HG03196 (cell line): ENCODE data around the gene UBR3.
"Not testable (repeated sequence)": the region's sequence is repeated elsewhere in the genome, so short reads cannot be mapped to it uniquely, and the experiment has no call there.

Experiments
- ATAC-seq: cut with Tn5 transposase; IDR thresholded peaks from one replicate; pipeline ENCODE4 v1.9.1; 2021; ENCODE audit not compliant: unreplicated experiment

UBR3 gene

DNA sequence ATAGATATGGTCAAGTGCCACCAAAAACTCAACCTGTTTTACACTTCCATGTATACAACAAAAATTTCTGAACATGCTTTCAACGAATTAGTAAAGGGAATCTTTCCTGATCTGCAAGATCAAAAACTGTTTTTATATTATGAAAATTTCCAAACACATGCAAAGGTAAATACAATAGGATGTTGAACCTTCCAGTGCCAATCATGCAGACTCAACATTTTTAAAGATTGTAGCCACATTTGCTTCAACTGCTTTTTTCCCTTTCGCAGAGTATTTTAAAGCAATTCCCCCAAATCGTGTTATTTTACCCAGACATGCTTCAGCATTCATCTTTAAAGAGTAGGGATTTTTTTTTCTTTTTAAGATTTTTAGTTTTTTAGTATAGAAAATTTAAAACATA is 40.3 kb downstream of the UBR3 start:
- ATAC-seq = no peak

DNA sequence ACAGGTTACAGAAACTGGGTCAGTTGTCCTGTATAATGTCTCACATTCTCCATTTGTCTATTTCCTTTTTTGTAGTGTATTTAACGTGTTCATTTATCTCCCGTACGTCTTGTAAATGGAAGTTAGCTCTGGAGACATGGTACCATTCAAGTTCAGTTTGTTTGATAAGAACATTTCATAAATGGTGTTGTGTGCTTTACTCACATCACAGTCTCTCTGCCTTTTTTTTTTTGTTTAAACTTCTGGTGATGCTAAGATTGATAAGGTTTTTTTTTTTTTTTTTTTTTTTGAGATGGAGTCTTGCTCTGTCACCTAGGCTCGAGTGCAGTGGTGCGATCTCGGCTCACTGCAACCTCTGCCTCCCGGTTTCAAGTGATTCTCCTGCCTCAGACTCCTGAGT is 41.7 kb downstream of the UBR3 start:
- no peak for ATAC-seq

DNA sequence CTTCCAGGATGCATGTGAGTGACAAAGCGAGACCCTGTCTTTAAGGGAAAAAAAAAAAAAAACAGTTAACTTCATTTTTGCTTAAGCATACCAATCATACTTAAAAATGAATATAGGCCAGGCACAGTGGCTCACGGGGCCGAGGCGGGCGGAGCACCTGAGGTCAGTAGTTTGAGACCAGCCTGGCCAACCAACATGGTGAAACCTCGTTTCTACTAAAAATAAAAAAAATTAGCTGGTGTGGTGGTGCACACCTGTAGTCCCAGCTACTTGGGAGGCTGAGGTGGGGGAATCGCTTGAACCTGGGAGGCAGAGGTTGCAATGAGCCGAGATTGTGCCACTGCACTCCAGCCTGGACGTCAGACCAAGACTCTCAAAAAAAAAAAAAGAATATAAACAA is 44.1 kb downstream of the UBR3 start:
- ATAC-seq = not testable (repeated sequence)

DNA sequence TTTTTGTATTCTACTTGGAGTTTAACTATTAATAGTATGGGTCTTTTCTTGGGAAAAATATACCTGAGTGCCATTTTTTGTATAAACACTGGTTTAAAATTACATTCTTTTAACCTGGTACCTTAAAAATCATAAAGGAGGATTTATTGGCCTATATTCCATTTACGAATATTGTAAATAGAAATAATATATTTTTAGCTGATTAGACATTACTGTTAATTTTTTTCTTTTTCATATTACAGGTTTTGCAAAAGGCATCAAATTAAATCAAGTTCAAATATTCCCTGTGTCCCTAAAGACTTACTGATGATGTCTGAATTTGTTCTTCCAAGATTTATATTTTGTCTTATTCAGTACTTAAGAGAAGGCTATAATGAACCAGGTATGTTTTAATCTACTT is 44.7 kb downstream of the UBR3 start:
- ATAC-seq = no peak

DNA sequence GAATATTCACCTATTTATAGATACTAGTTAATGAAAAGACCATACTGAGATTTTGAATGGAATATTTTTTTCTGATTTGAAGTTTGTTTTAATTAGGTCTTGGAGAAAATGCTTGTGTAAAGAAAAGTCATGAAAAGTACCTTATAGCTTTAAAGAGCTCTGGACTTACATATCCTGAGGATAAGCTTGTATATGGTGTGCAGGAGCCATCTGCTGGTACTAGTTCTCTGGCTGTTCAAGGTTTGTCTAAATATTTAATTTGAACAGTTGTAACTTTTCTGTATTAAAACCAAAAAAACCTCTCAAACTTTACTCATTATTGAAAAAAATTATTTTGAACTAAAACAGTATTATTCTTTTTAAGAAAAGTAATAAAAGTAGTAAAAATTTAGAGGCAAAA is 50.1 kb downstream of the UBR3 start:
- ATAC-seq = no peak

DNA sequence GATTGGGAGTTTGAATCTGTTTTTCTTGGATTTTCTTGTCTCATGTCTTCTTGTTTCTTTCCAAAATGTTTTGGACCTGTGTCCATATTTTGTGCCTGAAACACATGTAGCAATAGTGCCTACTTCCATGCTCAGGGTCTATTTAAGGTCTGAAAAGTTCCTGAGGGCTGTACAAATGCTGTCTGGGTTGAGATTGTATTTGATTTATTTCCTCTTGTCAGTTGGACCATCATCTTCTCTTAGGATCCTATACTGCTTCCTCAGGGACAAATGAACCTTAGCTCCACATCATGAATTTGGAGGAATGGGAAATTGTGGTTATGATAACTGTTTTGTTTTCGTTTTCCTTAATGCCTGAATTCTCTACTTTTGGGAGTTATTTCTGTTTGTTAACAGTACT is 59.9 kb downstream of the UBR3 start:
- ATAC-seq = no peak

DNA sequence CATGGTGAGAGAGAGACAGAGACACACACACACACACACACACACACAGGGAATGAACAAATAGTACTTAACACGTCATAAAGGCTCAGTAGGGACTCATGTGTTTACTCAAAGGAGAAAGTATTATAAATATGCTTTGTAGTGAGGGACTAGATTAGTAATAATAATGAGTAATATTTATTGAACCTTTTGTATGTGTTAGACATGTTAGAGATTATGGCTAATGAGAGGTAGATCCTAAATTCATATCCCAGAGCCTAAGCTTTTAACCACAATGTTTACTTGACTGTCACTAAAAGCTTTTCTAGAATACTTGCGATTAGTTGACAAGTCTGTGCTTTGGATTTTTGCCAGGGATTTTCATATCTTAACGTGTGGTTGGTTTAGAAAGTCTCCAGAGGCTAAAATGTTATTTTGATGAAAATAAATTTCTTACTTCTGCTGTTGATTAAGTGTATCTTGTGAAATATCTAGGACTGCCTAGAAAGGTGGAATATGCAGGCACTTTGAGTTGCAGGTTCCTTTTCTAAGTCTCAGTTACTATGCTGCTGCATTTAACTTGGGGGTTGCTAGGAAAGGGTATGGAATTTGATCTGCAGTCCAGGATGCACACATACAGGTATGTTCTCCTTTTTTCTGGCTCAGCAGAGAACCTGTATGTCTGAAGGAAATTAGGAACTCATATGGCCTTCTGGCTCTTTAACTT is 64.5 kb downstream of the UBR3 start:
- ATAC-seq = no peak

DNA sequence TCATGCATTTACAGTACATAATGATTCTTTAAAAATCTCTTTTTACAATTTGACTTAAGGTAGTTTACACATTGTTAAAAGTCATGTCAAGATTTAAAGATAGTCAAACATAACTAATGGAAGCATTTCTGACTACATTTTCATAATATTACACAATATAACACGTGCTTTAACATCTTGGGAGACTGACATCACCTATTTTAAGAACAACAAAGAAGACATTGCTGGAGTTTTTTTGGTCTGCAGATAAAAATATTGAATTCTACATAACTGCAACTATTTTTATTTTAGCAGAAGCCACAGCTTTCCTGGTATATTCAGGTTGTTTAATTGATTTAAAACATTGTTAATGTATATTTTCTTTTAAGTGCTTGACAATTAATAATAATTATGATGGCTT is 65.7 kb downstream of the UBR3 start:
- ATAC-seq = no peak

DNA sequence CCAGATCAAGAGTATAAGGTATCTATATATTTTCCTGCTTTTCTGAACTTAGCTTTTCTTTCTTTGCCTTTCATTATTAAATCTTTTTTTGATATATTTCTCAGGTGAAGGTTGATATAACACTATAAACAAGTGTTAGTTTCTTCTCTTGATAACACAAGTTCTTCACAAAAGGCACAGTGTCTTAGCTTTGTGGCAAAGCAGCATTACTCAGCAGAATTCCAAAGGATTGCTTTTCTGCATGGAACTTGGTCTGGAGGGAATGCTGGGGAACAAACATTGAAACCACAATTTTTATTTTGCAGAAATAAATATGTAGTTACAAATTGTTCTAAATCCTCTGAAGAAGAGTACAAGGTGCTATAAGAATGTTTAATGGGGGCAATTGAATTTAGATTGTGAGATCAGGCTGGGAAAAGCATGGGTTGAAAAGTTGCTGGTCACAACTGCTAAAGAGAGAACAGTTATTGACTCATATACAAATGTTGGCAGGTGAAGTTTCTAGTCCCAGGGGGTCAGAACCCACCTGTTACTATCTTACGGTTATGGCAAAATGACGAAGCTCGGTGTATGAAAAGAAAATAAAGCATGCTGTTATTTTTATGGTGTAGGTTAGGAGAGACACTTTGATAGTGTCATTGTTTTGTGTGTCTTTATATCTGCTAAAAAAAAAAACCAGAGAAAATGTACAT is 68.2 kb downstream of the UBR3 start:
- ATAC-seq = no peak

DNA sequence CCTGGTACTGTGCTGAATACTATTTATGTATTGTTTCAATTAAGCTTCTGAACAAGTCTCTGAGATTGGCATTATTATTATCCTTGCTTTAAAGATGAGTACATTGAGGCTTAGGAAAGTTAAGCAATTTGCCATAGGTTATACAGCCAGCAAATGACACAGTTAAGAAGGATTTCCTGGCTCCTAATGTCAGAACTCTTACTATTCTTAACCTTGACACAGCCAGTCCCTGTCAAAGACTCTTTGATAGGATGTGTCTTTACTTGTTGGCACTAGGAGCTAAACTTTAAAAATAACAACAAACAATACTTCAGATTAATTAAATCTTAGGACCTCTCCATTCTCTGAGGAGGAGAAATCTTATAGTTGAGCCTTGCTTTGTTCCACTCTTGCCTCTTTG is 70.6 kb downstream of the UBR3 start:
- ATAC-seq = no peak

DNA sequence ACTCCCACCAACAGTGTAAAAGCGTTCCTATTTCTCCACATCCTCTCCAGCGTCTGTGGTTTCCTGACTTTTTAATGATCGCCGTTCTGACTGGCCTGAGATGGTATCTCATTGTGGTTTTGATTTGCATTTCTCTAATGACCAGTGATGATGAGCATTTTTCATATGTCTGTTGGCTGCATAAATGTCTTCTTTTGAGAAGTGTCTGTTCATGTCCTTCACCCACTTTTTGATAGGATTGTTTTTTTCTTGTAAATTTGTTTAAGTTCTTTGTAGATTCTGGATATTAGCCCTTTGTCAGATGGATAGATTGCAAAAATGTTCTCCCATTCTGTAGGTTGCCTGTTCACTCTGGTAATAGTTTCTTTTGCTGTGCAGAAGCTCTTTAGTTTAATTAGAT is 72.8 kb downstream of the UBR3 start:
- ATAC-seq = not testable (repeated sequence)

DNA sequence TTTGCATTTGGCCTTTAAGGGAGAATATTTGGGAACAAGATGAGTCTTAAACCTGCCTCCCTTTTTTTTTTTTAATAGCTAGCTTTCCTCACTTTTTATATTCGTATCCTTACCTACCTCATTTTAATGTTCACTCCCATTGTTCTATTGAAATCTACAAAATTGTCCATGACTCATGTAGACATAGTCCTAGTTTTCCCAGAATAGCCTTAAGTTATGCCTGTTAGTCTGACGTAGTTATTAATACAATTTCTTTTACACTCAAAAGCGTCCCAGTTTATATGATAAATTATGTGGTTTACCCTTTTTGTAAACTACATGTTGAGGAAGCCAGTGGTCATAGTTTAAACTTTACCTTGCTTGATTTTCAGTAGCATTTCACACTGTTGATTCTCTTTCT is 73.4 kb downstream of the UBR3 start:
- no peak for ATAC-seq

DNA sequence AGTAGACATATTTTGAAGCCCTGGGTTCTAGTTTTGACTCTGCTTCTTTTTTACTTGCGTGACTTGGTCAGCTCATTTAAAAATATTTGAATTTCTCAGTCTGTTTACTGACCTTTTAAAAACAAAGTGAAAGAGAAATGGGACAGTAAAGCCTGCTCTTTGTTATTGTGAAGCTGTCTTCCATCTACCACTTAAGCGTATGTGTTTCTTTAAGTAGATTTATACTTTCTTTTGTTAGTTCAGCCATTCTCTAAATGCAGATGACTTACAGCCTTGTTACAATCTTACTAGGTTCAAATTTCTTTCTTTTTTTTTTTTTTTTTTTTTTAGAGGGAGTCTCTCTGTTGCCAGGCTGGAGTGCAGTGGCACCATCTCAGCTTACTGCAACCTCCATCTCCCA is 79.5 kb downstream of the UBR3 start:
- ATAC-seq = no peak

DNA sequence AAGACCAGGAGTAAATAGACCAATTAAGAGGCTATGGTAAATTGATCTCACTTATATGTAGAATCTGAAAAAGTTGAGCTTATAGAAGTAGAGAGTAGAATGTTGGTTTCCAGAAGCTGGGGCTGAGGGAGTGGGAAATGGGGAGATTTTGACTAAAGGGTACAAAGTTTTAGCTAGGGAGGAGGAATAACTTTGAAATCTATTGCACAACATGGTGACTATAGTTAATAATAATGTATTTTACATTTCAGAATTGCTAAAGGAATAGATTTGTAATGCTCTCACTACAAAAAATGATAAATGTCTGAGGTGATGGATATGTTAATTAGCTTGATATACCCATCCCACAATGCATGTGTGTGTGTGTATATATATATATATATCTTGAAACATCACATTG is 82.1 kb downstream of the UBR3 start:
- no peak for ATAC-seq

DNA sequence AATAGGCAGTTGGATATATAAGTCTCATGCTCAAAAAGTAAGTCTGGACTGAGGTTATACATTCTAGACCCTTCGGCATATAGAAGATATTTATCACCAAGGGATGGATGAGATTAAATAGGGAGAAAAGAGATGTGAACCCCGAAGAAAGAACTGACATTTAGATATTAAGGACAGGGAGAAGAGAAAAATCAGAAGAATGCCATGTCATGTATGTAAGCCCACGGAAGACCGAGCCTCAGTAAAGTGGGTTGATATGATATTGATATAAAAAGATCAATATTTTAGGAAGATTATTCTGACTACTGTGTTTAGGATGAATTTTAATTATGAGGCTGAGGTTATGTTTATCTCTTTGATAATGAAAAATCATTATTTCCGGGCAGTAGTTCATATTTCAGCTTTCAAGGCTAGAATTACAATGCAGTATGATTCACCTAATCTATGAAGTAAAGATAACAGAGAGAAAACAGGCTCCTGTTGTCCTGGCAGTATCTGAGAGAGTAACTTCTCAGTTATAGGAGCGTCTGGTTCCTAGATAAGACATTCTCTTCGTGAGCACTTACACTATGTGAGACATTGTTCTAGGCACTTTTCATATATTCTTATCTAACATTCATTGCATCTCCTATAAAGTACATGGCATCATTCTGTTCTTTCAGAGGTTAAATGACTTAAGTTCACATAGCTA is 83.0 kb downstream of the UBR3 start:
- ATAC-seq = no peak

DNA sequence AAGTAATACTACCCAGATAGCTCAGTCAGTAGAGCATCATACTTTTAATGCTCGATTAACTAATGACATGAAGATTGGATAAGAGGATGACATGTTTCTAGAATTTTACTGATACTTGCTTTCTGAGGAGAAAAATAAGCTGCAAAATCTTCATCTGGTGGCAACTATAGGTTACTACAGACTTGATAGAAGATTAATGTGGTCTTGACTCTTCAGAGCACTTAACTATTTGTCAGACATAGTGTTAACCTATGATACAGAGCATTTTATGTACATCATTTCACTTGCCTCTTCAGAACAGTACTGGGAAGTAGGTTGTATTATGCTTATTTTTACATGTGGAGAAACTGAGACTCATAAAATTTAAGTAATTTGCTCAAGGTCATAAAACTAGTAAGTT is 83.9 kb downstream of the UBR3 start:
- ATAC-seq = no peak

DNA sequence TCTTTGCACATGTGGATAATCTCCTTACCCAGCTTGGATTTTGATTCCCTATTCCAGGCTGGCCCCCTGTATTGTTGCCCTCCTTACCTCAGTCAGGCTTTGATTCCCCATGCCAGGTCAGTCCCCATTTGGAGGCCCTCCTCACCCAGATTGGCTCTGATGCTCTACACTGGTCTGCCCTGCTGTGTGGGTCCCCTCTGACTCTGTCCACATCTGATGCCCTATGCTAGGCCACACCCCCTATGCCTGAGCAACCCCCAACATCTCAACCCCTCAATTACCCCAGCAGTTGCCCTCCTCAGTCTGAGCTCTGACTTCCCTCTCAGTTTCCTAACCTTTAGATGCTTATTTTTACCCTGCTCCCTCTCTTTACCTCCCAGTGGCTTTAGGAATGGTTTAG is 89.4 kb downstream of the UBR3 start:
- ATAC-seq = no peak

DNA sequence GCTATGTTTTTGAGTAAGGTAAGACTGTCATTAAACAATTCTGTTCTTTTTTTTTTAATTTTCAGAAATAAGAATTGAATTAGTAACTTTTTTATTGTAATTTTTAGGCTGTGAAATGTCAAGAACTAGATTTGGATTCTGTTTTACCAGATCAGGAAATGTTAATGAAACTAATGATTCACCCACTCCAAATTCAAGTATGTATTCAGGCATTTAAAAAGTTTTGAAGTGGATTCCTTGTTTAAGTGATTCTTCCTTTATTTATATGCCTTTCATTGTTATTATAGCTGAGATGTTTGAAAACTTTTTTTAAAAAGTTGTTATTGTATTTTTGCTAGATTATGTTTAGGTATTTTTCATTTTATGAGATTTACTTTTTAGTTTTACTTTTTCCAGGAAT is 96.7 kb downstream of the UBR3 start:
- ATAC-seq = no peak

DNA sequence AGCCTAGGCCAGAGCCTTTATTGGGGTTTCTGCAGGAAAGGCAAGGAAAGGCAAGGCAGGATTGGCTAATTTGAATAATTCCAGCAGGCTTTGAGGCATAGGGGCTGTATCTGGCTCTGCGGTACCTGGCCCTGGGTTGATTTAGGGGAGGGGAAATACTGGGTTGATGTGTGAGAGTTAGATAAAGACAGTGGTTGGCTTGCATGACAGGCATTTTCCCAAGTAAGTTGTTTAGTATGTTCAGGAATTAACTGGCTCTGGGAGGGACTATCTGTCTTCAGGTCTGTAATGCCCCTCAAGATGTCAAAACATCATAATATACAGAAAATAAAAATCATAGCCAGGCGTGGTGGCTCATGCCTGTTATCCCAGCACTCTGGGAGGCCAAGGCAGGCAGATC is 98.7 kb downstream of the UBR3 start:
- no peak for ATAC-seq

DNA sequence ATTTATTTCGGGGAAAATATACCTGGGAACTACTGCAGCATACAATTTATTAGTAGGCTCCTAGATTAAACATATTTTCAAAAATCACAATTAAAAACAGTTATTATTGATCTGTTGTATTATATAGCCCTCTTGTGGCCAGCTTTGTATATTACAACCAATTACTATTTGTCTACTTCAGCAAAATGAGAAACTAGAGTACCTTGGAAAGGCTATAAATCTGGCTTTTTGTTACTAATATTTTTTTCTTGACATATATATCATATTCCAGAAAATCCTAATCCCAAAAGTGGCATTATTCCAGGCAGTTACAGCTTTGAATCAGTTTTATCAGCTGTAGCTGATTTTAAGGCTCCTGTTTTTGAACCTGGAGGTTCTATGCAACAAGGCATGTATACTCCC is 101.2 kb downstream of the UBR3 start:
- ATAC-seq = no peak

DNA sequence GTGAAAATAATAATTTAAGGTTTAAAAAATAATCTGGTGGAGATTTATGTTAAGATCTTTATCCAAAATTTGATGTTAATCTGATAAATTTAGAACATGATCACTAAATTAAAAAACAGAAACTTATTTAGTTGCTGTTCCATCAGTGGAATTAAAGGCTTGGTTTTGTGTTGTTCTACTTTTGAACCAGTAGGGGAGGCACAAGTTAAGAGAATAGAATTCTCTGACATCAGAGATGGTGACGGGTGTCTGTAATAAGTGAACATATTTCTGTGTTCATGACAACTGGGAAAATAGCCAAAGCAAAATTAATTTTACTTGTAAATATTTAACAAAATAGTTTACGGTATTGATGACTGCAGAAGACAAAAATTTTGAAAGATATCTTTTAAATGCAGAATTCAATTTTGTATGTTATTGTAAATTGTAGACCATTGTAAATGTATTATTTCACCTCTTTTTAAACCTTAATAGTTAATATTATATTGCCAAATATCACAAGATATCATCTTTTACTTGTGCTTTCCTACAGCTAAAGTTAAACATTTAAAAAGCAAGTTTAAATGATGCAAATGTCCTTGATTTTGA is 106.0 kb downstream of the UBR3 start:
- no peak for ATAC-seq

DNA sequence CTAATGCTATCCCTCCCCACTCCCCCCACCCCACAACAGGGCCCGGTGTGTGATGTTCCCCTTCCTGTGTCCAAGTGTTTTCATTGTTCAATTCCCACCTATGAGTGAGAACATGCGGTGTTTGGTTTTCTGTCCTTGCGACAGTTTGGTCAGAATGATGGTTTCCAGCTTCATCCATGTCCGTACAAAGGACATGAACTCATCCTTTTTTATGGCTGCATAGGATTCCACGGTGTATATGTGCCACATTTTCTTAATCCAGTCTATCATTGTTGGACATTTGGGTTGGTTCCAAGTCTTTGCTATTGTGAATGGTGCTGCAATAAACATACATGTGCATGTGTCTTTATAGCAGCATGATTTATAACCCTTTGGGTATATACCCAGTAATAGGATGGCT is 109.4 kb downstream of the UBR3 start:
- ATAC-seq = not testable (repeated sequence)
